ENCODE data around the gene G6PC2.

The G6PC2 gene

GRCh38 chr2:168939061-168939460 is 38.0 kb downstream of the G6PC2 start:
- Histone ChIP-seq H2AFZ (ENCODE audit: low read length) (no peak overlapping the region), H3K4me2 (ENCODE audit: low read depth, low read length, poor library complexity, severe bottlenecking) (no peak overlapping the region), H3K4me1 (ENCODE audit: insufficient read depth, low read length, poor library complexity, severe bottlenecking) (peaks cover 3% of the 10 kb centered on the region), H3K9me3 (ENCODE audit: insufficient read depth, low read depth, low read length) (no peaks in the 10 kb centered on the region), H3K79me2 (ENCODE audit: insufficient read depth, low read length) (no peaks in the 10 kb centered on the region), H3F3A (ENCODE audit: low read depth) (no peaks in the 10 kb centered on the region), H3K9me2 (replicated peaks; ENCODE audit: low read depth, low read length) (no peaks in the 10 kb centered on the region), H3K9ac (ENCODE audit: low read depth, low read length, poor library complexity, severe bottlenecking) (no peak overlapping the region), H3K4me3 (ENCODE audit: low read length, poor library complexity, severe bottlenecking) (no peak overlapping the region), H3K27me3 (ENCODE audit: insufficient read depth, low read length, poor library complexity, severe bottlenecking) (no peaks in the 10 kb centered on the region), H3K36me3 (ENCODE audit: insufficient read depth, low read length) (no peaks in the 10 kb centered on the region), H4K20me1 (ENCODE audit: insufficient read depth, low read length, poor library complexity, severe bottlenecking) (no peaks in the 10 kb centered on the region)
- no peak for TF ChIP-seq CTCF (conservative IDR thresholded peaks at IDR 0.05; ENCODE audit: low read length)
- no peak for TF ChIP-seq EZH2phosphoT487 (IDR thresholded peaks at IDR 0.05; ENCODE audit: borderline replicate concordance)

GRCh38 chr2:168939918-168940317 is 38.8 kb downstream of the G6PC2 start:
- H3K9me2 ChIP-seq (replicated peaks; ENCODE audit: low read depth, low read length): no peaks in the 10 kb centered on the region
- no peaks in the 10 kb centered on the region for H3K27me3 ChIP-seq (ENCODE audit: insufficient read depth, low read length, poor library complexity, severe bottlenecking)
- no peak overlapping the region for H3K4me3 ChIP-seq (ENCODE audit: low read length, poor library complexity, severe bottlenecking)
- H3K4me2 ChIP-seq (ENCODE audit: low read depth, low read length, poor library complexity, severe bottlenecking): no peak overlapping the region
- no peaks in the 10 kb centered on the region for H3K79me2 ChIP-seq (ENCODE audit: insufficient read depth, low read length)
- 0 out of 2 replicates have a peak overlapping the region, but pooled peaks have one; percentile 49 for H2AFZ ChIP-seq (ENCODE audit: low read length)
- H3K9me3 ChIP-seq (ENCODE audit: insufficient read depth, low read depth, low read length): no peaks in the 10 kb centered on the region
- H3K9ac ChIP-seq (ENCODE audit: low read depth, low read length, poor library complexity, severe bottlenecking): no peak overlapping the region
- H3F3A ChIP-seq (ENCODE audit: low read depth): no peaks in the 10 kb centered on the region
- H4K20me1 ChIP-seq (ENCODE audit: insufficient read depth, low read length, poor library complexity, severe bottlenecking): no peaks in the 10 kb centered on the region
- no peaks in the 10 kb centered on the region for H3K36me3 ChIP-seq (ENCODE audit: insufficient read depth, low read length)
- TF ChIP-seq CTCF (conservative IDR thresholded peaks at IDR 0.05; ENCODE audit: low read length) (no peak), EZH2phosphoT487 (IDR thresholded peaks at IDR 0.05; ENCODE audit: borderline replicate concordance) (no peak)
- H3K4me1 ChIP-seq (ENCODE audit: insufficient read depth, low read length, poor library complexity, severe bottlenecking): peaks cover 8% of the 10 kb centered on the region

GRCh38 chr2:168941297-168941696 is 40.2 kb downstream of the G6PC2 start:
- Histone ChIP-seq H3K9me3 (ENCODE audit: insufficient read depth, low read depth, low read length) (no peaks in the 10 kb centered on the region), H3F3A (ENCODE audit: low read depth) (no peaks in the 10 kb centered on the region), H4K20me1 (ENCODE audit: insufficient read depth, low read length, poor library complexity, severe bottlenecking) (no peaks in the 10 kb centered on the region), H3K4me3 (ENCODE audit: low read length, poor library complexity, severe bottlenecking) (no peak overlapping the region), H3K4me1 (ENCODE audit: insufficient read depth, low read length, poor library complexity, severe bottlenecking) (peaks cover 8% of the 10 kb centered on the region), H3K9me2 (replicated peaks; ENCODE audit: low read depth, low read length) (no peaks in the 10 kb centered on the region), H3K9ac (ENCODE audit: low read depth, low read length, poor library complexity, severe bottlenecking) (no peak overlapping the region), H3K36me3 (ENCODE audit: insufficient read depth, low read length) (no peaks in the 10 kb centered on the region), H3K4me2 (ENCODE audit: low read depth, low read length, poor library complexity, severe bottlenecking) (no peak overlapping the region), H3K27me3 (ENCODE audit: insufficient read depth, low read length, poor library complexity, severe bottlenecking) (no peaks in the 10 kb centered on the region), H3K79me2 (ENCODE audit: insufficient read depth, low read length) (no peaks in the 10 kb centered on the region), H2AFZ (ENCODE audit: low read length) (no peak overlapping the region)
- TF ChIP-seq CTCF (conservative IDR thresholded peaks at IDR 0.05; ENCODE audit: low read length) (no peak), EZH2phosphoT487 (IDR thresholded peaks at IDR 0.05; ENCODE audit: borderline replicate concordance) (no peak)
